ENCODE measurements around the gene MYZAP.

DNA sequence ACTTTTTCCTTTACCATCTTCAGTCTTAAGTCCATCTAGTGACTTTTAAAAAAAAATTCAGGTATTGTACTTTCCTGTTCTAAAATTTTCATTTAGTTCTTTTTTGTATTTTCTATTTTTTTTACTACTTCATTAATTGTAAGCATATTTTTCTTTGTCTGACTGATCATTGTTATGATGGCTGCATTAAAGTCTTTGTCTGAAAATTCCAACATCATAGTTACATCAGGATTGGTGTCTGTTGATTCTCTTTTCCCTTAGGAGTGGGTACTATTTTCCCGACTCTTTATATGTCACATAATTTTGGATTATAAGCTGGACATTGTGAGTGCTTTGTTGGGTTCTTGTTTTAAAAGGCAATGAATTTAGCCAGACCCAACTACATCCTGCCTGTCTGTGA is 79.9 kb downstream of the MYZAP start:
- TF ChIP-seq, protein P1, sequence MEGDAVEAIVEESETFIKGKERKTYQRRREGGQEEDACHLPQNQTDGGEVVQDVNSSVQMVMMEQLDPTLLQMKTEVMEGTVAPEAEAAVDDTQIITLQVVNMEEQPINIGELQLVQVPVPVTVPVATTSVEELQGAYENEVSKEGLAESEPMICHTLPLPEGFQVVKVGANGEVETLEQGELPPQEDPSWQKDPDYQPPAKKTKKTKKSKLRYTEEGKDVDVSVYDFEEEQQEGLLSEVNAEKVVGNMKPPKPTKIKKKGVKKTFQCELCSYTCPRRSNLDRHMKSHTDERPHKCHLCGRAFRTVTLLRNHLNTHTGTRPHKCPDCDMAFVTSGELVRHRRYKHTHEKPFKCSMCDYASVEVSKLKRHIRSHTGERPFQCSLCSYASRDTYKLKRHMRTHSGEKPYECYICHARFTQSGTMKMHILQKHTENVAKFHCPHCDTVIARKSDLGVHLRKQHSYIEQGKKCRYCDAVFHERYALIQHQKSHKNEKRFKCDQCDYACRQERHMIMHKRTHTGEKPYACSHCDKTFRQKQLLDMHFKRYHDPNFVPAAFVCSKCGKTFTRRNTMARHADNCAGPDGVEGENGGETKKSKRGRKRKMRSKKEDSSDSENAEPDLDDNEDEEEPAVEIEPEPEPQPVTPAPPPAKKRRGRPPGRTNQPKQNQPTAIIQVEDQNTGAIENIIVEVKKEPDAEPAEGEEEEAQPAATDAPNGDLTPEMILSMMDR (IDR thresholded peaks at IDR 0.05), result no peak
- TF ChIP-seq ZFX (IDR thresholded peaks at IDR 0.05; ENCODE audit: borderline replicate concordance), result no peak

All from 22Rv1 (cell line).